ENCODE measurements around the gene GPR61.
A peak's percentile ranks its signal among the peaks of the same experiment; 100 is the strongest.

Gene GPR61

DNA sequence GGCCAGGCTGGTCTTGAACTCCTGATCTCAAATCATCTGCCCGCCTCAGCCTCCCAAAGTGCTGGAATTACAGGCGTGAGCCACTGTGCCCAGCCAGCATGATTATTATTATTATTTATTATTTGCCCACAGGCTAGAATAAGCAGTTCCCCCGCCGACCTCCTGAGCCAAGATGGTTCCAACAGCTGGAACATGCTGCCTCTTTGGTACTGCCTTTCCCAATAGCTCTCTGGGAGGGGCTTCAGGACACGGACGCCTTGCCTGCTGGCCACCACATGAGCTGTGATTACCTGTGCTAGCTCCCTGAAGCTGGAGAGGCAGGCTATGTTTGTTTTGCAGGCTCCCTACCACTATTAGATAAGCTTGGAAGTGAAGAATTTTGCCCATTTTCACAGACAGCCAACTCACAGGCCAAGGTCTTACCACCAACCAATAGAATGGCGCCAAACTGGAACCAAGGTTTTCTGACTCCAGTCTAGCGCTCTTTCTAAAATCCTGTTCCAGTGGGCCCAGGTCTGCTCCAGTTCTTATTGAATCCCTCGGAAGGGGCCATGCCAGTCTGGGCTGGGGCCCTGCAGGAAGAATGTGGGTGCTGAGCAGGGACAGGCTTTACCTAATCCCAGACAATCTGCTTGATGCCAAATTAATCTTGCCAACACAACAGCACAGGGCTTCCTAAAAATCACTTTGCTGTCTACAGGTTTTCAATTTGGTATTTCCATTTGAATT lies 2.1 kb upstream of the GPR61 start:
- DNase-seq, result no peak

DNA sequence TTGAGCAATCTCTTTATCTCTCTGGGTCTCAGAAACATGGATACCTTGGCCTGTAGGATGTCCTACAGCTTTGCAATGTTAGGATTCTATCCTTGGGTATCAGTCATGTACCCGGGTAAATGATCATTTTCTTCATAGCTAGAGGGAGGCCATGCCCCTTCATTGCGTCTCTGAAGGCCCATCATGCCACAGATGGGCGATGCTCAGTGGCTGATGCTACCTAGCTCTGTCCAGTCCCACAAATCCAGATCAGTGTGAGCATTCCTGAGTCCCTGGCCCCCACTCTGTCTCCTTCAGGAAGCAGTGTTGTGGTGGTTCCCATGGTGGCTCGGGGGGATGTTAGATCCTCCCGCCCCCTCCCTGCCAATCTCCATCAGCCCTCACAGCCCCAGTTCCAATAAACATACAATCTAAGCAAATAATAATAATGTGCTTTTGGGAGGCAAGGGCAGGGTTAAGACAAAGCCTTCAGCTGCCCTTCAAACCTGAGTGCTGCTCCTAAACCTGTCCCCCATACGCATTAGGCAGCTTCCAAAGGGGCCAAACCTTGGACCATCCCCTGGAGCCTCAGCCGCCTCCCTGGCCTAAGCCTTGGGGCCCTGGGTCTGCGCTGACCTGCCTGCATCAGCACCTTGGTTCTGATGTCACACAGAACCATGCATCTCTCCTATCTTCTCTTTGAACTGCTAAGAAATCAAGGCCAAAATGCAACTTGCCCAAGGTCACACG lies 681 bp upstream of the GPR61 start:
- DNase-seq, result no peak

DNA sequence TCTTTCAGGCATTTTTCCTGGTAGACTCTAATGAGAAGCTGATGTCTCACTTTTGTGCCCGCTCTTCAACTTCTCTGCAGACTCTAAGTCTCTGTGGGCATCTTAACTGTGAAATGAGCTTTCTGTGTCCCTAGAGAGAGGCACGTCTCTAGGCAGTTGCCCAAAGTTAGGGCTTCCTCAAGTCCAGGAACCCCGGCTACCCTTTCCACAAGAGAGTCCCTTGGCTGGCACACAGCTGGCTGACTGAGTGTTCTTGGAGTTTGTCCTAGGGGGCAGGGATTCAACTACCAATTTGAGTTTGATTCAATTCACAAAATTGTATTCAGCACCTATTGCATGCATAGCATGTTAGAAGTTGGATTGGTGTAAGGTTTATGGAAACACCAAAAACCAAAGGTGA lies 1.4 kb downstream of the GPR61 start:
- no peak for DNase-seq

DNA sequence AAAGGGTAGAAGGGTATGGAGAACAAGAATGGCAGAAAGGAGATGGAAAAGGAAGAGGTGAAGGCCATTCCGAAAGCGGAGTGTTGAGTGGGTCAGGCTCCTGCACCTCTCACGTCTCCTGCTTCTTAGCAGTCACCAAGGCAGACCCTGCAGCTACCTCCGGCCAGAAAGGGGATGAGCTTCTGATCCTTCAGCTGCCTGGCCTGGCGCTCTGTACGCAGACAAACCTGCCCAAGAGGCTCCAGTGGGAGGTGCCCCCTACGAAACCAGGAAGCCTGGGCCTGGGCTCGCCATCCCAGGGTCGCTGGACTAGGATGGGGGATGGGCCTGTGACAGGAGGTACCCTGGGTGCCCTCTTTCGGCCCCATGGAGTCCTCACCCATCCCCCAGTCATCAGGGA lies 3.0 kb downstream of the GPR61 start:
- no peak for DNase-seq

DNA sequence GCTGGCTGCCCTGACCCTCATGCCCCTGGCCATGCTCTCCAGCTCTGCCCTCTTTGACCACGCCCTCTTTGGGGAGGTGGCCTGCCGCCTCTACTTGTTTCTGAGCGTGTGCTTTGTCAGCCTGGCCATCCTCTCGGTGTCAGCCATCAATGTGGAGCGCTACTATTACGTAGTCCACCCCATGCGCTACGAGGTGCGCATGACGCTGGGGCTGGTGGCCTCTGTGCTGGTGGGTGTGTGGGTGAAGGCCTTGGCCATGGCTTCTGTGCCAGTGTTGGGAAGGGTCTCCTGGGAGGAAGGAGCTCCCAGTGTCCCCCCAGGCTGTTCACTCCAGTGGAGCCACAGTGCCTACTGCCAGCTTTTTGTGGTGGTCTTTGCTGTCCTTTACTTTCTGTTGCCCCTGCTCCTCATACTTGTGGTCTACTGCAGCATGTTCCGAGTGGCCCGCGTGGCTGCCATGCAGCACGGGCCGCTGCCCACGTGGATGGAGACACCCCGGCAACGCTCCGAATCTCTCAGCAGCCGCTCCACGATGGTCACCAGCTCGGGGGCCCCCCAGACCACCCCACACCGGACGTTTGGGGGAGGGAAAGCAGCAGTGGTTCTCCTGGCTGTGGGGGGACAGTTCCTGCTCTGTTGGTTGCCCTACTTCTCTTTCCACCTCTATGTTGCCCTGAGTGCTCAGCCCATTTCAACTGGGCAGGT lies 3.8 kb downstream of the GPR61 start:
- no peak for DNase-seq

DNA sequence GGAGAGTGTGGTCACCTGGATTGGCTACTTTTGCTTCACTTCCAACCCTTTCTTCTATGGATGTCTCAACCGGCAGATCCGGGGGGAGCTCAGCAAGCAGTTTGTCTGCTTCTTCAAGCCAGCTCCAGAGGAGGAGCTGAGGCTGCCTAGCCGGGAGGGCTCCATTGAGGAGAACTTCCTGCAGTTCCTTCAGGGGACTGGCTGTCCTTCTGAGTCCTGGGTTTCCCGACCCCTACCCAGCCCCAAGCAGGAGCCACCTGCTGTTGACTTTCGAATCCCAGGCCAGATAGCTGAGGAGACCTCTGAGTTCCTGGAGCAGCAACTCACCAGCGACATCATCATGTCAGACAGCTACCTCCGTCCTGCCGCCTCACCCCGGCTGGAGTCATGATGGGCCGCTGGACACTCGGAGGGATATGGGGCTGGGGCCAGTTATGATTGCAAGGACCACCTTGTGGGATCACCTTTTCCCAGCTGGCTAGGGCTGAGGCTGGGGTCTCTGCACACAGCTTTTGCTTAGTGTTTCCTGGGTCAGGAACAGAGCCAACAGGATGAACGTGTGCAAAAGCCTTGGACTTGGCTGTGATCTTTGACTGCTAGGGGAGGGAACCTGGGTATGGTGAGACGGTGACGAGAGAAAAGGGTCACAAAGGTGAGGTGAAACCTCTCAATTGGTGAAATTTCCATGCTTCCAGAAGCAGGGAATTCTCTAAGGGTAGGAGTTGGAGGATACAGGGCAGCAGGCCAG lies 4.5 kb downstream of the GPR61 start:
- DNase-seq, result no peak

DNA sequence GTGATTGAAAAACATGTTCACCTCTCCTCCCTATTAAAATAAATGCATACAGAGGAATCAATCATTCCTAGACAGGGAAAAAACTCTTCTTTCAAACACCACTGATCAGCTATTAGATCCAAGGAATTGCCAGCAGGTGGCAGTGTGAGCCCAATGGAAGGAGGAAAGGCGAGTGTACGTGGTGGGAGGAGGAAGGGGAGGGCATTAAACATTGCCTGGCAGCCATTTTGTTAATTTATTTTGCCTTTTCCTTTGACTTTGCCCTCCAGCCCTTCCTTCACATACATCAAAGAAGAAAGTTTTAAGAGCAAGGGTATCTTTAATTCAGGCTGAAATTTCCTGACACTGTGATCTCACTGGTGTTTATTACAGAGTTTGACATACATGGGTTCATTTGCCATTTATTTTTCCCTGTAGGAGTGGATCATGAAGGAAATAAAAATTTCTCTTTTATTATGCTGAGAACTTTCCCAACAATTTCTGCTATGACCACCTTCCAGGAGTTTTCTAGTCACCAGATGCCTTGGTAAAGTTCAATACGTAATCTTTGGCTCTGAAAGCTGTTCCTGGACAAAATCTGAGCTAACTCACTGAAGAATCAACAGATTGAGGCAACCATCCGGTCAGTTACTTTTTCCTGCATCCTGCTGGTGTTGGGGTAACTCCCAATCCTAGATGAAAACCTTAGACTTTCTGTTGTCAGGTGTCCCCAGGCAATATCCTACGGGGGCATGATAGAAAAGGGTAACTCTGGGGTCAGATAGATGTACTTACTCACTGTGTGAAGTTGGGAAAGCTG lies 6.8 kb downstream of the GPR61 start:
- DNase-seq, result peak; percentile 93

DNA sequence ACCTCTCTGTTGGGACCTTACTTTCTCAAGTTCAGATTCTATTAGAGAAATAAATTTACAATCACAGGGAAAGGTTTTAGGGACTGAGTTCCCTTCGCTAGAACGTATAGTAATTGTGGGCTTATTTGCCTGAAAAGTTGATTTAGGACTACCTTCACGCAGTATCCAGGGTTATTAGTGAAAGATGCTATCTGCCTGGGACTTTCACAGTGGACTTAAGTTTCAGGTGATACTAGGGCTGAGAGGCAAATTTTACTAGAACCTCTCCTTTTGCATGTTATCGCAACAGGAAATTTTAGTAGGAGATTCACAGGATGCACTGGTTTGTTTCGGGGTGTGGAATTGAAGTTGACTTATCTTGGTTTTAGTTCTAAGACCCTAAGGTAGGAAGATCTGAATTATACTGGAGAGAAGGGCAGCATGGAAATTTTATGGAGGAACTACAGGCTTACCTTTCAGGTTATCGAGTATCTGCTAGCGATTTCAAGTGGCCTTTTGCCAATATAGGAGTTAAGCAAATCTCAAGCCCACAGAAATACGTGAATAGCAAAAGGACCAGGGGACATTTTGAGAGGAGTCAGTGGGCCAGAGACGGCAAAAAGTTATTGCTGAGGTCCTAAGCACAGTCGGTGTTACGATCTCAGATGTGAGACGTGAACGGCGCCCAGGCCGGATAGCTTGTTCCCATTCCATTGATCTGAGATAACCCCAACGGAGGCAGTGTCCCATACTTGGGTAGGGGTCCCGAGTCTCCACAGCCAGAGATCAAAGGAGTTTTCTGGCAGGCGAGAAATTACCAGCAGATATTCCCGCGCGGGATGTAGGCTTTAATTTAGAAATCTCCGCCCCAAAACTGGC lies 8.0 kb downstream of the GPR61 start:
- DNase-seq, result peak; percentile 28

DNA sequence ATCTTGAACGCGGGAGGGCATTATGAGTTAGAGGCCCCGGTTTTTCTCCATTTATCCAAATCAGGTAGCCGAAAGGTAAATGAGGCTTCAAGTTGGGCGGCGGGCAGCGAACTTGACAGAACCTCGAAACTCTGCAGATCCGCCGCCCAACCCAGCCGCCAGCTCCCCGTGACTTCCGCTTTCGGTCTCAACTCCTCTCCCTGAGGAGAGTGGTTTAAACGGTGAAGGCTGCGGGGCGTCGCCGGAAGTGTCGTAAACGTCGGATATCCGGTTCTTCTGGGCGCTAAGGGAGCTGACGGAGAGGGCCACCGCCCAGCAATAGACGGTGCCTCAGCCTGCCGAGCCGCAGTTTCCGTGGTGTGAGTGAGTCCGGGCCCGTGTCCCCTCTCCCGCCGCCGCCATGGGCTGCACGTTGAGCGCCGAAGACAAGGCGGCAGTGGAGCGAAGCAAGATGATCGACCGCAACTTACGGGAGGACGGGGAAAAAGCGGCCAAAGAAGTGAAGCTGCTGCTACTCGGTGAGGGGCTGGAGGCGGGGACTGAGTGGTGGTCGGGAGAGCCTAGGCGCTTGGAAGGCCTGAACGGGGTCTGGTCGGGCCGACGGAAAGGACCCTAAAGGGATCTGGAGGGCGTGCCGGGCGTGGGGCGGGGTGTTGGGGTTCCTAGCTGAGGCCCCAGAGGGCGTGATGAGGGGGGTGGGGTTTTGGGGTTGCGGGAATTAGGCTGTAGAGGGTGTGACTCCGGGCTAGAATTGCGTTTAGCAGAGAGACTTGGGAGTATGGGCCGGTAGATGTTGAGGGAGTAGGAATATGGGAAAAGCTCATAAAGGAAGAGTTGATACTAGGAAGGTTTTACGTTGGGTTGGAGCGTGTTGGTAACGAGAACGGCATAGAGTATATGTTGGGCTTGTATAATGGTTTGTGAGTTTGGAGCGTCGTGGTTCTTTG lies 8.9 kb downstream of the GPR61 start, which contains the start of gene GNAI3:
Gene GNAI3, plus strand, starts transcription at position 295 of the 947 bp plus-strand sequence. Its CDS starts 106 bp downstream, at position 401.
- peak; percentile 97 for DNase-seq

DNA sequence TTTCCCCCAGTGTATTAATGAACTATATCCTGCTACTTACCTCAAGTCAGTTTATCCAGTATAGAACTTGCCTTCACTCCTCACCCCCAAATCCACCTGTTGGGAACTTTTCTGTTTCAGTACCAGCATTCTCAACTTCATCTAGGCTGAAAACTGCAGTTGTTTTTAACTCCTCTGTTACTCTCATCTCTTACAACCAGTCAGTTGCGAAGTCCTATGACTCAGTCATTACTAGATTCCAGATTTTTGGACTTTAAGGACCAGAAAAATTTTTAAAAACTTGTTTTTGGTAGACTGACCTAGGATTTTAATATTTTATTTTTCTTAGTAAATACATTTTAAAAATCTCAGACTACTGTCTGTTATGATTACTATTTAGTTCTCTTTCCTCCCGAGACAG lies 16.9 kb downstream of the GPR61 start:
- DNase-seq, result no peak

DNA sequence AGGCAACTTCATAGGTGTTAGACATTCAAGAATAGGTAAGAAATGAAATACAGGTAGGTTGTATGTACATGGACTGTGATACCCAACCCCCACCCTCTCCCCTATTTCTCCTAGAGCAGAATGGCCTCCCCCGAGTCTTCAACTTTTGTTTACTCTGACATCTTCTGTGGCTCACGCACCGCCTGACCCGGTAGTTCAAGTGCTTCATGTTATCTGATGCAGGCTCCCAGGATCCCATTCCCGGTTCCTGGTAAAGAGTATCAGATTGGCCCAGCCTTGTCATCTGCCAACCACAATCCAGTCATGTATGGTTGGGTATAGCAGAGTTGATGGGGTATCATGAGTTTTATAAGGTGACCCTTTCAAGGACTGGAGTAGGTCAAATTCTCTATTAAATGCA lies 17.8 kb downstream of the GPR61 start:
- DNase-seq, result no peak

DNA sequence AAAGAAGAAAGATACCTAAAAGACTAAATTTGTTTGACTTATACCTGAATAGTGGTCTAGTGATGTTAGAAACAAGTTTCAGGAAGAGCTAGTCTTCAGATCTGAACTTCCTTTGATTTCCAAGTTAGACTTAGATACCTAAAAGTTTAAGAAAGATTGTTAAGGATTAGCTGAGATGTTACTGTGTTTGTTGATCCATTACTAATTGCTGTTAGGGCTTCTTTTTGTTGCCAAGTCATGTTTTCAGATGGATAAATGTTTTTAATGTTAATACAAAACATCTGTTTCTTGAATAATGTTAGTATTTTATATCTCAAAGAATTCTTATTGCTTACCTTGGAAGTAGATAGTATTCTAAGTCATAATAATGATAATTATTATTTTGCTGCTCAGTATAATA lies 20.3 kb downstream of the GPR61 start:
- no peak for DNase-seq

DNA sequence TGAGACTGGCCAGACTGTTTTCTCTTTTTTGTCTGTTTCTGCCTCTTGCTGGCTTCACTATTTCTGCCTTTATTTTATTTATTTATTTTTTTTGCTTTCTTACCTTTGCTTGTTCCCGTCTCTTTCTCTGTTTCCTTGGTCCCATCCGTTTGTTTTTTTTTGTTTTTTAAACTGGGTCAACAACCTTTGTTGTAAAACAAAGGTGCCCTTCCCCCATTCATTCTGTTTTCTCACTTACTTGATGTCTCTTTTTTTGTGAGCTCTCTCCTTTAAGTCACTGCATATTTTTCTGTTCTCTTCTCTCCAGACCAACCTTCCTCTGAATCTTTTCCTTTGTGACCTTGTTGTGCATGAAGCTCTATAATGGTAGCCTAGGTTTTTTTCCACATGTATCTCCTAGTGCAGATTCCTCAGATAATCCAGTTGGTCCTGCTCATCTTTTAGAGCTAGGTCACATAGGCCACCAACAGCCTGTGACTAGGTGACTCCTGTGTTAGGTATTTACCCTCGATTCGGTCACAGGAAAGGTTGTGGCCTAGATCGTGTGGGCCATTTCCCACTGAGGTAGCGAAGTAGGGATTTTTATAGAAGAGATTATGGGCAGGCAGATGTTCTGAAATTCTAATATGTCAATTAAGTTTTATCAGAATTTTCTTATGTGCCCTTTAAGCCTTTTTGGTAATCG lies 24.7 kb downstream of the GPR61 start:
- no peak for DNase-seq

DNA sequence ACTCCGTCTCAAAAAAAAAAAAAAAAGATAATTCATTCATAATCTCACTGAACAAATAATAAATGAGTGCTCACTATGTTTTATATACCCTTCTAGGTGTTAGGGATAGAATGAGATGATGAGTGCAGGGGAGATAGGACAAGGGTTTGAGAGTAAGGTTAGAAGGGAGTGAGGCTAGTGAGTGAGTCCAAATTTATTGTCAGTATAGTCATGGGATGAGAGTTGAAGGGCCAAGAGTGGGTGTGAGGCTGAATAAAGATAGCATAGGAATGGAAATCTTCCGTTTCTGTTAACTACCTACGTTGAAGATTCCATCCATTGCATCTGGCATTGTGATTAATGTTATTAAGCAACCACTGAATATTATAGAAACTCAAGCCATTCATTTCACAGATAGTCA lies 25.6 kb downstream of the GPR61 start:
- DNase-seq, result no peak

DNA sequence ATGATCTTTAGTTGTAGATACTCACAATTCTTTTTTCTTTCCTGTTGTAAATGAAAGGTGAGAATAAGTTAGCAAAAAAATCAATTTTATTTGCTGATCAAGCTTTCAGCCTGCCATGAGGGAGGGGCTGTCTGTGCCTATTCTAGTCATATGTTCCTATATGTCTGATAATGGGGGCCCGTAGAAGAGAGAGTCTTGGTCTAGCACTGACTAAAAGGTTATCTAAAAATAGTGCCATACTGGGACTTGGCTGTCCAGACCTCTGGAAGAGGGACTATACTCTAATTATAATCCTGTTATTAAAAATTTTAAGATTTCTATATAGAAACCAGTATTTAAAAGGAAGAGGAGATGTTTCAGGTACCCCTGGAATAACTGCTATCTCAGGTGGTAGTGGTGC lies 27.3 kb downstream of the GPR61 start:
- DNase-seq, result no peak

DNA sequence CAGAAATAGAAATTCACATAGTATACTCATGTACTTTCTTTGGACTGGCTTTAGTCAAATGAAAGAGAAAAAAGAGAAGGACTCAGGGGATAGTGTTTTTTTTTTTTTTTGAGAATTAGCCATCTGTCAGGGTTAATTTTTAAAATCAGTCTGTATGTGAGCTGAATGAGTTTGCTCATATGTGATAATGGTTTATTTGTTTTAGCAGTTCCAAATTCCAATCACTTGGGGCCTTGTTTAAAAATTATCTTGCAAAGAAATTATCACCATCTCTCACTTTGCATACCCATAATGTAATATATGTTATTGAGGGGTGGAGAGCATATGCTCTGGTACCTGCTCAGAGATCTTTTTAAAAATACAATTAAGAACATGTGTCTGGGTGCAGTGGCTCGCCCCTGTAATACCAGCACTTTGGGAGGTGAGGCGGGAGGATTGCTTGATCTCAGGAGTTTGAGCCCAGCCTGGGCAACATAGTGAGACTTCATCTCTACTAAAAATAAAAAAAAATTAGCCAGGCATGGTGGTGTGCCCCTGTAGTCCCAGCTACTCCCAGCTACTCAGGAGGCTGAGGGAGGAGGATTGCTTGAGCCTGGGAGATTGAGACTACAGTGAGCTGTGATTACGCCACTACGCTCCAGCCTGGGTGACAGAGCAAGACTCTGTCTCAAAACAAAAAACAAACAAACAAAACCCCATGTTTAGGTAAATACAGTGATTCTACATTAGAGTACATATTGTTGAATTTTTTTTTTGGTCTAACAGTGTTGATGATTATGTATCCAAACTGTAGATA lies 28.4 kb downstream of the GPR61 start:
- DNase-seq, result no peak

DNA sequence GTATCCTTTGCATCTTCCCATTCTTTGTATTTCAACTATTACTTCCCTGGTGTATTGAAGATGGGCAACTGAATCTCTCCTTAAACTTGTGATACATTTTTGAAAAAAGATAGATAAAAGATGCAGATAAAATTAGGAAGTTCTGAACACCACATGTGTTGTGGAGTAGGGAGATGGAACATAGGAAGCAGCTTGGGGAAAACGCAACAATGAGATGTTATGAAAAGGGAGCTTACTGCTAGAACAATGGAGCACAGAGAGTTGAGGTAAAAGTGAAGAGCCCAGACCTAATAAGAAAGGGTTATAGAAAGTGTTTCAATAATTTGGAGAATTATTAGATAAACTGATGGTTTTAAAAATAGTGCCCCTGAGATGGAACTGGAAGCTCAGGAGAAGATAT lies 29.7 kb downstream of the GPR61 start:
- no peak for DNase-seq

DNA sequence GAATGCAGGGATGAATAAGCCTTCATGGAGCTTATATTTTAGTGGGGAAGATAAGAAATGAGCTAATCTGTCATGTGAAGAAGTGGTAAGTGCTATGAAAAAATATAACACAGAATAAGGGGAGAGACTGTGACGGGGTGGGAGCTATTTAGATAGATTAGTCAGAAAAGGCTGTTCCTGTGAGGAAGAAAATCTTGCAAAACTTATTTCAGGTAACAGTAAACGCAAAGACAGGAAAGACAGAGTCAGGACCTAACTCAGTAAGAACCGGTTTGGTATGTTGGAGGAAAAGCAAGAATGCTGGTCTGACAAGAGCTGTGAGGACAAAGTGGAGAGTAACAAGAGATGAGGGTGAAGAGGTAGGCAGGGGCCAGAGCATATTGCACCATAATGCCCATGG lies 30.7 kb downstream of the GPR61 start:
- no peak for DNase-seq

DNA sequence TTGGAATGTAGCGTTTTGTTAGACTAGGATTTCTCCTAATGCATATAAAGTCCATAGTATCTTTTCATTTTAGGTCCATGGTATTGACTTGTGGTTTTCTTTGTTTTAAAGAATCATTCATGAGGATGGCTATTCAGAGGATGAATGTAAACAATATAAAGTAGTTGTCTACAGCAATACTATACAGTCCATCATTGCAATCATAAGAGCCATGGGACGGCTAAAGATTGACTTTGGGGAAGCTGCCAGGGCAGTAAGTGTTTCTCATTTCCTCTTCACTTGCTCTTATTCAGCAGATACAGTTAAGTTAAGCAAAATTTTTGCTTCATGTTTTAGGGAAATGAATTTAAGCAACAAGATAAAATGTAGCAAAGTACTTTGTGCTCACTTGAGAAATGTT lies 34.1 kb downstream of the GPR61 start:
- DNase-seq, result no peak

Data from activated CD4-positive, alpha-beta T cell treated with anti-CD3 and anti-CD28 coated beads for 48 hours (primary cell).